ENCODE results near the gene HOXC4.

HOXC4 gene

DNA sequence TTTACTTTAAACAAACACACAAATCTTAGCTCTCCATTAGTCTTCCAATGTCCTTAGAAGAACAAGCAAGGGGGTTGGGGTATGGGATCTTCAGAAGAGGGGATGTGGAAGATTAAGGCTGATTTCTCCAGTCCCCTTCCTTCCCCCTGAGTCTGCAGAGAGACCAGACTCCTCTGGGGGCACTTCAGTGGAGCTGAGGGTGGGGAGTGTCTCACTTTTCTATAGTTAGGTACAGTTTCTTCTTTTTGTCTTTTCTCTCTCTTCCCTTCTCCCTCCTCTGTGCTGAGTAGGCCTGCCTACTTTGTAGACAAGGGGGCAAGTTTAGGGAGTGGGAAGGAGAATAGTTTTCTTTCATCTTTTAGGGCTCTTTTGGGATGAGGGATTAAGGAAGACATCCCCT is 2.5 kb downstream of the HOXC4 start:
- TF ChIP-seq, protein P1, sequence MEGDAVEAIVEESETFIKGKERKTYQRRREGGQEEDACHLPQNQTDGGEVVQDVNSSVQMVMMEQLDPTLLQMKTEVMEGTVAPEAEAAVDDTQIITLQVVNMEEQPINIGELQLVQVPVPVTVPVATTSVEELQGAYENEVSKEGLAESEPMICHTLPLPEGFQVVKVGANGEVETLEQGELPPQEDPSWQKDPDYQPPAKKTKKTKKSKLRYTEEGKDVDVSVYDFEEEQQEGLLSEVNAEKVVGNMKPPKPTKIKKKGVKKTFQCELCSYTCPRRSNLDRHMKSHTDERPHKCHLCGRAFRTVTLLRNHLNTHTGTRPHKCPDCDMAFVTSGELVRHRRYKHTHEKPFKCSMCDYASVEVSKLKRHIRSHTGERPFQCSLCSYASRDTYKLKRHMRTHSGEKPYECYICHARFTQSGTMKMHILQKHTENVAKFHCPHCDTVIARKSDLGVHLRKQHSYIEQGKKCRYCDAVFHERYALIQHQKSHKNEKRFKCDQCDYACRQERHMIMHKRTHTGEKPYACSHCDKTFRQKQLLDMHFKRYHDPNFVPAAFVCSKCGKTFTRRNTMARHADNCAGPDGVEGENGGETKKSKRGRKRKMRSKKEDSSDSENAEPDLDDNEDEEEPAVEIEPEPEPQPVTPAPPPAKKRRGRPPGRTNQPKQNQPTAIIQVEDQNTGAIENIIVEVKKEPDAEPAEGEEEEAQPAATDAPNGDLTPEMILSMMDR (IDR thresholded peaks at IDR 0.05; ENCODE audit: extremely low read depth, insufficient read depth, missing control alignments) = no peak

GRCh38 chr12:54058128-54058768 is 4.6 kb downstream of the HOXC4 start:
- in situ Hi-C loops (cut with MboI; ENCODE audit: low pct_unique_long_range_greater_than_20kb, low sequenced_read_pairs, unreplicated experiment) = no loop called here
- no peak for DNase-seq (ENCODE audit: low spot score)

More for the DNA sequence above, 2.5 kb downstream of the HOXC4 start:
- DNase-seq (ENCODE audit: low spot score) = no peak
- in situ Hi-C loops (cut with MboI; ENCODE audit: low pct_unique_long_range_greater_than_20kb, low sequenced_read_pairs, unreplicated experiment) = no loop called here

GRCh38 chr12:54059668-54060067 is 6.0 kb downstream of the HOXC4 start:
- DNase-seq (ENCODE audit: low spot score) = no peak
- TF ChIP-seq, protein P1 (IDR thresholded peaks at IDR 0.05; ENCODE audit: extremely low read depth, insufficient read depth, missing control alignments) = no peak
- in situ Hi-C loops (cut with MboI; ENCODE audit: low pct_unique_long_range_greater_than_20kb, low sequenced_read_pairs, unreplicated experiment) = no loop called here

More at GRCh38 chr12:54058128-54058768, 4.6 kb downstream of the HOXC4 start:
- TF ChIP-seq, protein P1 (IDR thresholded peaks at IDR 0.05; ENCODE audit: extremely low read depth, insufficient read depth, missing control alignments) = no peak

GRCh38 chr12:54060174-54060974 is 6.7 kb downstream of the HOXC4 start:
- in situ Hi-C loops (cut with MboI; ENCODE audit: low pct_unique_long_range_greater_than_20kb, low sequenced_read_pairs, unreplicated experiment) = no loop called here
- TF ChIP-seq, protein P1 (IDR thresholded peaks at IDR 0.05; ENCODE audit: extremely low read depth, insufficient read depth, missing control alignments) = no peak
- no peak for DNase-seq (ENCODE audit: low spot score)

GRCh38 chr12:54060975-54061778 is 7.5 kb downstream of the HOXC4 start:
- no peak for DNase-seq (ENCODE audit: low spot score)
- in situ Hi-C loops (cut with MboI; ENCODE audit: low pct_unique_long_range_greater_than_20kb, low sequenced_read_pairs, unreplicated experiment) = no loop called here
- TF ChIP-seq, protein P1 (IDR thresholded peaks at IDR 0.05; ENCODE audit: extremely low read depth, insufficient read depth, missing control alignments) = no peak

DNA sequence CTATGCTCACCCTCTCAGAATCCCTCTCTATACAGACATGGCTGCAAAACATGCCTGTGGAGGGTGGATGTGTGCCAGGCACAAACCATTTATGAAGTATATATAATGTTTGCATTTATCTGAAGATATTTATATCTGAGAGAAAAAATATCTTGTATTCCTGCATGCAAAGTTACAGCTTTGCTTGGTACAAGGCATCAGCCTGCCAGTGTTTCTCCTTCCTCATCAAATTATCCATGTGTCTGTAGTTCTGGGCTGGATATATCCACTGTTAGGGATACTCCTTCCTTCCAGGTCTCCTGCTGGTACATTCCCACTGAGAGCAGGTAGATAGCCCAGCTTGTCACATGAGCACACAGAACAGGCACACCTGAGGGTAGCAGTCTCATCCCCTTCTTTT is 12.0 kb downstream of the HOXC4 start:
- TF ChIP-seq, protein P1 (IDR thresholded peaks at IDR 0.05; ENCODE audit: extremely low read depth, insufficient read depth, missing control alignments) = no peak
- no peak for DNase-seq (ENCODE audit: low spot score)
- in situ Hi-C loops (cut with MboI; ENCODE audit: low pct_unique_long_range_greater_than_20kb, low sequenced_read_pairs, unreplicated experiment) = no loop called here

Measured in GM13977 (cell line).